Frontal cortex (tissue), 4 donors: ENCODE measurements around the gene EIF4EBP2. TPM values are rescaled to one million over a fixed set of nuclear protein-coding genes. Genes with fewer than 3 reads are reported as not detected.
A peak's percentile ranks its signal among the peaks of the same experiment; 100 is the strongest.

Source experiments
- DNase-seq, 2 donors: peaks; one replicate each; pipeline ENCODE4 v3.0.0; 2012; ENCODE audit warnings: low spot score in 2 of 2
- FAIRE-seq: peaks from 2 replicates; lab custom pipeline; 2012; peaks lifted over from hg19 to GRCh38; lab: Jason Lieb, UNC
- total RNA-seq: library from RNA; depleted of rRNA; stranded (reverse); fragments of >200 nt; gene quantifications from one replicate; pipeline ENCODE4 v1.2.3, GENCODE V29; 2014
- donor health status: control.
- donor health status: control.
- donor health status: control.

The EIF4EBP2 gene
- 47.3 TPM for total RNA-seq

DNA sequence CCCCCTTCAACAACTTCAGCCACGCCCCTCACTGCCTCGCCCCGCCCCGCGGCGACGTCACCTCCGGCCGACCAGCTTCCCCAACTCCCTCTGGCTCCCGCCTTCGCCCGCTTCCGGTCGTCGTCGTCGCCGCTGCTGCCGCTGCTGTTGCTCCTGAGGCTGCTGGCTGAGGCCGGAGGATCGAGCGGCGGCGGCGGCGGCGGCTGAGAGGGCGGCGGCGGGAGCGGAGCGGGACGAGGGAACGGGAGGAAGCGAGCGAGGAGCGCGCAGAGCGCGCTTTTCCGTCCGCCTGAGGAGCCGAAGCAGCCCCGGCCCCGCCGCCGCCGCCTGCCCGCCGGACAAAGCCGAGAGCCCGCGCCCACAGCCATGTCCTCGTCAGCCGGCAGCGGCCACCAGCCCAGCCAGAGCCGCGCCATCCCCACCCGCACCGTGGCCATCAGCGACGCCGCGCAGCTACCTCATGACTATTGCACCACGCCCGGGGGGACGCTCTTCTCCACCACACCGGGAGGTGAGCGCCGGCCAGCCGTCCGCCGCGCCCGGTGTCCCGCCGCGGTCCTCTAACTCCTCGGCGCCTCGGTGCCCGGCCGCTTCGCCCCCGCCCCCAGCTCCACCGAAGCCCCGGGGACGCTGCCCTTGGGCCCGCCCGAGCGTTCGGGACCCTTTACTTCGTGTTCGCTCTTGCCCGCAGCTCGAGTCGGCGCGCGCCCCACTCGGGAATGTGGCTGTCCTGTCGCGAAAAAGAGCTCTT, at the start of gene EIF4EBP2:
TSS of gene EIF4EBP2 (plus strand) at position 110 of the 751 bp plus-strand sequence. CDS start at position 367, 257 bp downstream.
- FAIRE-seq (no peak), DNase-seq (peak; percentile 92 to 94)

- FAIRE-seq (no peak), DNase-seq (no peak)
These were observed 49.4 kb upstream of the EIF4EBP2 start for GRCh38 chr10:70354556-70354955.

DNA sequence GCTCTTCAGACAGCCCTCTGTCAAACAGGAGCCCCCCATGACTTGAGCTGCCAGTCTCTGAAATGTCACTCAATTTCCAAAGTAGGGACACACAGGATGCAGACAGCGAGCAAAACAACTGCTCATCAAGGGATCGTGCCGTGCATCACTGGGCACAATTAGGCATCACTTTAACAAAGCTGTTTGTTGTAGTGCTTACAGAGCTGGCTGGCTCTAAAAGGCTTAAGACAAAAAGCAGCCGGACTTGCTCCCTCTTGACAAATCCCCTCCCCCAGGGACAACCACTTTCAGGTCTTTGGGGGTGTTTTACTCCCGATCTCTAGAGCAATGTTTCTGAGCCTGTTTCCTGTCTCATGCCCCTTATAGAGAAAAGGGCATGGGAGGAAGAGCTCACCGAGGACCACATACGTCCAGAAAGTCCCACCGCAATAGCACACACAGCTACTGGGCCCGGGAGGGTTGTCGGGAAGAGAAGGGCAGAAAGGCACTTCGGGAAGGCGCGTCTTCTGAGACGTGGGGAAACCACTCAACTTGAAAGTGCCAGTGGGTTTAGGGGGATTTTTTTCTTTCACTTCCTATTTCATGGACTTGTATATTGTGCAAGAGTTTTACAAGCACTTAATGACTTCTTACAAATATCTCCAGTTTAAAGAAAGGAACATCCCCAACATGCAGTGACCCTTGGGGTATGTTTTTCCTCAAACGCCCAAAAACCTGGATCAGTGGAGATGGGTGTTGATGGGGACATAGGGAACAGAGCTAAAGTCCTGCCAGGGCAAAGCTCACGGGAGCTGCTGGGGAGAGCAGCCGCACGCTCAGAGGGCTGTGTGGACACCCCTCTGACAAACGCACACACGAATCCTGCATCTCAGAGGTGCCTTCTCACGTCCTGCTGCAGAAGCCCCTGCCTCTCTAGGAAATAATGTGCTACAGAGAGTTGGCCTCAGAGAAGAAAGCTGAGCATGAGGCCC, 48.6 kb upstream of the EIF4EBP2 start:
- FAIRE-seq (no peak), DNase-seq (no peak)

GRCh38 chr10:70357565-70357964, 46.4 kb upstream of the EIF4EBP2 start:
- DNase-seq (no peak), FAIRE-seq (no peak)

GRCh38 chr10:70358446-70358845, 45.5 kb upstream of the EIF4EBP2 start:
- FAIRE-seq: no peak
- no peak for DNase-seq

DNA sequence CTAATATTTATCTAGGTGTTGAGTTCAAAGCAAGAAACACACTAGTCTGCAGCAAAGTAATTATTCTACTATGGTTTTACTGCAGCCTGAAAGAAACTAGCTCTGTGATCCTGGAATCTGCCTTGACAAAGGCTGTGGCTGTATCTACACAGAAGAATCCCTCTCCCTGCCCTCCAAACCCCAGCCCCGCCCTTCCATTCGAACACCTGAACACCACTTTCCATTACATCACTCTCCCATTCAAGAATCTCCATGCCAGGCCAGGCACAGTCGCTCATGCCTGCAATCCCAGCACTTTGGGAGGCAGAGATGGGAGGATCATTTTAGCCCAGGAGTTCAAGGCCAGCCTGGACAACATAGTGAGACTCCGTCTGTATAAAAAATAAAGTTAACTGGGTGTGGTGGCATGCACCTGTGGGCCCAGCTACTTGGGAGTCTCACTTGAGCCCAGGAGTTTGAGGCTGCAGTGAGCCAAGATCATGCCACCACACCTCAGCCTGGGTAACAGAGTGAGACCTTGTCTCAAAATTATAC, 44.9 kb upstream of the EIF4EBP2 start:
- DNase-seq (no peak), FAIRE-seq (no peak)

DNA sequence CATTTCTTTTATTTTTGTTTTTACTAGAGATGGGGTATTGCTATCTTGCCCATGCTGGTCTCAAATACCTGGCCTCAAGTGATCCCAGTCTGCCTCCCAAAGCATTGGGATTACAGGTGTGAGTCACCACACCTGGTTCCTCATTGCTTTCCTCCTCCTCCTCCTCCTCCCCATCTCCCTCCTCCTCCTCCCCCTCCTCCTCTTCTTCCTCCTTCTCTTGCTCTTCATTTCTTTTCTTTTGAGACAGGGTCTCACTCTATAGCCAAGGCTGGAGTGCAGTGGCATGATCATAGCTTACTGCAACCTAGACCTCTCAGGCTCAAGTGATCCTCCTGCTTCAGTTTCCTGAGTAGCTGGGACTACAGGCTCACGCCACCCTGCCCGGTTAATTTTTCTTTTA, 43.7 kb upstream of the EIF4EBP2 start:
- no peak for FAIRE-seq
- no peak for DNase-seq

- DNase-seq (no peak), FAIRE-seq (no peak)
These were observed 41.6 kb upstream of the EIF4EBP2 start for GRCh38 chr10:70362328-70362727.

GRCh38 chr10:70363292-70363691, 40.7 kb upstream of the EIF4EBP2 start:
- DNase-seq (no peak), FAIRE-seq (no peak)

- DNase-seq (peak; percentile 58 to 83), FAIRE-seq (no peak)
These were observed 39.8 kb upstream of the EIF4EBP2 start for GRCh38 chr10:70363971-70364771.

GRCh38 chr10:70364772-70365091, 39.2 kb upstream of the EIF4EBP2 start:
- FAIRE-seq: no peak
- DNase-seq: no peak

GRCh38 chr10:70367195-70367796, 36.6 kb upstream of the EIF4EBP2 start:
- DNase-seq (no peak), FAIRE-seq (no peak)

DNA sequence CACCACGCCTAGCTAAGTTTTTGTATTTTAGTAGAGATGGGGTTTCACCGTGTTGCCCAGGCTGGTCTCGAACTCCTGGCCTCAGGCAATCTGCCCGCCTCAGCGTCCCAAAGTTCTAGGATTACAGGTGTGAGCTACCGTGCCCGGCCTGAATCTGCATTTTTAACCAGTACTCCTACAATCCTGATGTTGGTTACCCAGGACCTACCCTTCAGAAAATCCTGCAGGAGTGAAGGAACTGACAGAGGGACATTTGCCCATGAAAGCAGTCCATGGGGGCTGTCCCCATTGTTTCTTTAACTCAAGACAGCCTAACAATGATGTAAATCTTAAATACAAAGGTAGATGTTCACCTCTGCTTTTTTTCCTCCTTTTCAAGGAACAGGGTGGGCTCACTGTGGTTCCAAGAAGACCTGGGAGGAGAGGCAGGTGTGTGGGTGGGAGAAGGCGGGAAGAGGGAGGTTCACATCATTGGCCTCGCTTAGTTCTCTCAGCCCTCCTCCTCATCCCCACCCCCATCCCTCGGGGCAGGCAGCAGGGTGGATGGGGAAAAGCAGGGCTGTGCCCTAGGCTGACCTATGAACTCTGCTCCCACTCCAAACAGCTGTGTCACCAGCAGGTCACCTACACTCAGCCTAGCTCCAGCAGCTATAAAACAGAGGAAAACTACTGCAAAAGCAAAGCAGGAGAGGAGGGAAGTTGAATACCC, 35.0 kb upstream of the EIF4EBP2 start:
- FAIRE-seq: no peak
- no peak for DNase-seq

GRCh38 chr10:70369498-70370018, 34.4 kb upstream of the EIF4EBP2 start:
- no peak for DNase-seq

GRCh38 chr10:70370766-70371165, 33.2 kb upstream of the EIF4EBP2 start:
- no peak for DNase-seq
- no peak for FAIRE-seq

More at GRCh38 chr10:70369498-70370018, 34.4 kb upstream of the EIF4EBP2 start:
- no peak for FAIRE-seq

GRCh38 chr10:70371846-70372245, 32.1 kb upstream of the EIF4EBP2 start:
- FAIRE-seq (no peak), DNase-seq (no peak)

DNA sequence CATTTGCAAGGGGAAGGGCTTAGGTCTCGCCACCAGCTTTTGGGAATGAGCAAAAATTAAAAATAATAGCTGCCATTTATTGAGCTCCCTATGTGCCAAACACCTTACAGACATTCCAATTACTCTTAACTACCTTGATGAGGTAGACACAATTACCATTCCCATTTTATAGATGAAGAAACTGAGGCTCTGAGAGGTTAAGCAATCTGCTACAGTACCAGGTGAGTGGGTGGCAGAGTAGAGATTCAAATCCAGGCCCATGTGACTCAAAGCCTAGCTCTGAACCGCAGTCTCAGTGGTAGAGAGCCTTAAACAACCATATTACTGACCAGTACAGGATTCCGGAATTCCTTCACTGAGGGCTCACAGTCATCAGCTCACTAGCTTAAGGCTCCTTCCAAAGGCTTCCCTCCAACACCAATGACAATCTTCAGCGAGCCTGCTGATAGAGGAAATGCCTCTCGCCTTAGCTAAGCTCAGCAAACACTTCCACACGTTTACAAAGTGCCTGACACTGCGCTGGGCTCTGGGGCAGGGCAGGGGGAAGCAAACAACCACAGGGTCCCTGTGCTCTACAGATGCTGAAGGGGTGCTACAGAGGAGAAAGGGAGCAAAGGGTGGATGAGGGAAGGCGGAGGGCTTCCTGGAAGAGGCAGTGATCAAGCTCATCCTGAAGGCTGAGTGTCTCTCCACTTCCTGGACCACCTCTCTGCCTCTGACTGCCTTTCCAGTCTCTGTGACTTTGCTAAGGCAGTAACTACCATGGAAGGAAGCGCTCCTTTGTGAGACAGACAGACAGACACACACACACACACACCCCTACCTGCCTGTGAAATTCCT, 28.9 kb upstream of the EIF4EBP2 start:
- no peak for DNase-seq
- no peak for FAIRE-seq
